Measurements from ENCODE around the gene RTKN. TPM values are rescaled to one million over a fixed set of nuclear protein-coding genes. Genes with fewer than 3 reads are reported as not detected.

Gene RTKN
- total RNA-seq, 1 experiment from 2014 or later = 87.1 TPM

- H4K5ac ChIP-seq (ENCODE audit: insufficient read length, low read depth, low read length) = no peak overlapping the region
- Mint-ChIP-seq H3K4me3 (peak overlapping the region; percentile 100), H3K27me3 (ENCODE audit: low read depth) (no peaks in the 10 kb centered on the region), H3K36me3 (ENCODE audit: insufficient read depth in 1 of 3, low read depth in 3 of 3) (peaks cover 7 to 40% (median 35%) of the 10 kb centered on the region in 3 experiments; a peak in 6 of 7 replicates), H3K9me3 (no peaks in the 10 kb centered on the region), H3K4me1 (peaks cover 9 to 13% of the 10 kb centered on the region in 2 experiments), H3K27ac (no peak overlapping the region)
- no peak overlapping the region for H3K14ac ChIP-seq (ENCODE audit: insufficient read depth, low read length)
- TF ChIP-seq, protein P1, sequence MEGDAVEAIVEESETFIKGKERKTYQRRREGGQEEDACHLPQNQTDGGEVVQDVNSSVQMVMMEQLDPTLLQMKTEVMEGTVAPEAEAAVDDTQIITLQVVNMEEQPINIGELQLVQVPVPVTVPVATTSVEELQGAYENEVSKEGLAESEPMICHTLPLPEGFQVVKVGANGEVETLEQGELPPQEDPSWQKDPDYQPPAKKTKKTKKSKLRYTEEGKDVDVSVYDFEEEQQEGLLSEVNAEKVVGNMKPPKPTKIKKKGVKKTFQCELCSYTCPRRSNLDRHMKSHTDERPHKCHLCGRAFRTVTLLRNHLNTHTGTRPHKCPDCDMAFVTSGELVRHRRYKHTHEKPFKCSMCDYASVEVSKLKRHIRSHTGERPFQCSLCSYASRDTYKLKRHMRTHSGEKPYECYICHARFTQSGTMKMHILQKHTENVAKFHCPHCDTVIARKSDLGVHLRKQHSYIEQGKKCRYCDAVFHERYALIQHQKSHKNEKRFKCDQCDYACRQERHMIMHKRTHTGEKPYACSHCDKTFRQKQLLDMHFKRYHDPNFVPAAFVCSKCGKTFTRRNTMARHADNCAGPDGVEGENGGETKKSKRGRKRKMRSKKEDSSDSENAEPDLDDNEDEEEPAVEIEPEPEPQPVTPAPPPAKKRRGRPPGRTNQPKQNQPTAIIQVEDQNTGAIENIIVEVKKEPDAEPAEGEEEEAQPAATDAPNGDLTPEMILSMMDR (conservative IDR thresholded peaks at IDR 0.05) = no peak
- H3K27me3 ChIP-seq (ENCODE audit: insufficient read depth, low read length) = no peaks in the 10 kb centered on the region
- no peak overlapping the region for H3K4ac ChIP-seq (ENCODE audit: low read depth, low read length)
- H3T11ph ChIP-seq (ENCODE audit: low read length) = no peak overlapping the region
- no peaks in the 10 kb centered on the region for H3K79me1 ChIP-seq (ENCODE audit: insufficient read depth, low read depth, low read length, poor library complexity, severe bottlenecking)
- no peak overlapping the region for H2BK12ac ChIP-seq (ENCODE audit: insufficient read length, low read depth, low read length)
- no peak for DNase-seq
- no peak overlapping the region for H3K56ac ChIP-seq (ENCODE audit: insufficient read length, low read depth, low read length)
- no peak overlapping the region for H4K91ac ChIP-seq (ENCODE audit: insufficient read length, low read depth, low read length)
- no peak overlapping the region for H2AK5ac ChIP-seq (ENCODE audit: insufficient read length, low read length)
- H3K9me3 ChIP-seq (ENCODE audit: control insufficient read depth, low read depth, low read length) = no peaks in the 10 kb centered on the region
- peaks cover 8% of the 10 kb centered on the region for H3K23me2 ChIP-seq (ENCODE audit: insufficient read length, low read depth, low read length, poor library complexity, severe bottlenecking)
- peak overlapping the region; percentile 81 for H3K4me2 ChIP-seq (ENCODE audit: insufficient read depth, insufficient read length, low read length)
- no peak overlapping the region for H2BK120ac ChIP-seq (ENCODE audit: low read depth, low read length, poor library complexity, severe bottlenecking)
- H3K18ac ChIP-seq (ENCODE audit: insufficient read length, low read depth, low read length) = no peak overlapping the region
- H3K9ac ChIP-seq (ENCODE audit: extremely low read depth, insufficient read length, low read length) = peak overlapping the region; percentile 41
- no peaks in the 10 kb centered on the region for H3K4me1 ChIP-seq (ENCODE audit: insufficient read depth, low read length)
- WGBS (ENCODE audit: extremely low coverage, insufficient read length, low lambda C conversion rate) = no CpG with 5 or more reads among the region's 3 CpGs
- H3K79me2 ChIP-seq (ENCODE audit: insufficient read depth, low read length) = no peaks in the 10 kb centered on the region
- no peak overlapping the region for H2AFZ ChIP-seq (ENCODE audit: low read length)
- no peak overlapping the region for H2BK20ac ChIP-seq (ENCODE audit: low read depth, low read length, poor library complexity, severe bottlenecking)
- no peaks in the 10 kb centered on the region for H4K20me1 ChIP-seq (ENCODE audit: control insufficient read depth, insufficient read depth, insufficient read length)
- H3K27ac ChIP-seq (ENCODE audit: insufficient read length, low read depth, low read length) = no peak overlapping the region
- no peak overlapping the region for H3K23ac ChIP-seq (ENCODE audit: insufficient read length, low read depth, low read length)
- no peak overlapping the region for H2BK5ac ChIP-seq (ENCODE audit: insufficient read length, low read length)
- H2BK15ac ChIP-seq (ENCODE audit: low read depth, low read length) = no peak overlapping the region
- H4K8ac ChIP-seq (replicated peaks; ENCODE audit: insufficient read length, low read depth, low read length) = no peak overlapping the region
Observed at GRCh38 chr2:74481431-74481830, 39.7 kb upstream of the RTKN start.
